ACC112 (cell line): ENCODE data around the gene STUM.

Source experiments
- H2AFZ ChIP-seq: fragments of 200-600 bp; sonication (generic); one replicate; pipeline ENCODE4 v1.6.0; 2017; ENCODE audit warnings: antibody characterized with exemption, low read length; ENCODE audit not compliant: unreplicated experiment
- H3K27ac ChIP-seq: fragments of 200-600 bp; sonication (generic); 2 replicates; pipeline ENCODE4 v1.5.1; 2014; ENCODE audit warnings: low read depth, mild to moderate bottlenecking, antibody characterized with exemption, low read length, moderate library complexity
- H3K27me3 ChIP-seq: fragments of 200-600 bp; sonication (generic); 2 replicates; pipeline ENCODE4 v1.6.1; 2014; ENCODE audit warnings: mild to moderate bottlenecking, antibody characterized with exemption, low read length, moderate library complexity, mixed read lengths; ENCODE audit not compliant: insufficient read depth
- H3K36me3 ChIP-seq: fragments of 200-600 bp; sonication (generic); 2 replicates; pipeline ENCODE4 v1.6.1; 2016; ENCODE audit warnings: mild to moderate bottlenecking, antibody characterized with exemption, low read length, moderate library complexity, mixed read lengths; ENCODE audit not compliant: insufficient read depth
- H3K4me1 ChIP-seq: fragments of 200-600 bp; sonication (generic); one replicate; pipeline ENCODE4 v1.6.1; 2016; ENCODE audit warnings: low read length, mixed read lengths; ENCODE audit not compliant: insufficient read depth, unreplicated experiment, control insufficient read depth
- H3K4me3 ChIP-seq: fragments of 200-600 bp; sonication (generic); 2 replicates; pipeline ENCODE4 v1.5.1; 2014; ENCODE audit warnings: mild to moderate bottlenecking, low read depth, low read length
- H3K79me2 ChIP-seq: fragments of 200-600 bp; sonication (generic); one replicate; pipeline ENCODE4 v1.6.0; 2016; ENCODE audit warnings: low read length; ENCODE audit not compliant: control insufficient read depth, unreplicated experiment, insufficient read depth

Gene STUM

GRCh38 chr1:226648421-226648820 lies 99.9 kb downstream of the STUM start:
- H3K79me2 ChIP-seq, result no peaks in the 10 kb centered on the region
- no peak overlapping the region for H3K4me3 ChIP-seq
- no peak overlapping the region for H3K27ac ChIP-seq
- peaks cover 4% of the 10 kb centered on the region for H3K4me1 ChIP-seq
- H2AFZ ChIP-seq, result no peak overlapping the region
- H3K36me3 ChIP-seq, result no peaks in the 10 kb centered on the region
- H3K27me3 ChIP-seq, result no peaks in the 10 kb centered on the region

- peaks cover 4% of the 10 kb centered on the region for H3K4me1 ChIP-seq
- no peaks in the 10 kb centered on the region for H3K36me3 ChIP-seq
- no peaks in the 10 kb centered on the region for H3K79me2 ChIP-seq
- no peak overlapping the region for H2AFZ ChIP-seq
- H3K27ac ChIP-seq, result no peak overlapping the region
- H3K27me3 ChIP-seq, result no peaks in the 10 kb centered on the region
- H3K4me3 ChIP-seq, result no peak overlapping the region
These were observed 100.7 kb downstream of the STUM start for GRCh38 chr1:226649244-226649643.

GRCh38 chr1:226649780-226650179 lies 101.2 kb downstream of the STUM start:
- H3K4me1 ChIP-seq, result peaks cover 5% of the 10 kb centered on the region
- H3K36me3 ChIP-seq, result no peaks in the 10 kb centered on the region
- no peak overlapping the region for H3K4me3 ChIP-seq
- no peaks in the 10 kb centered on the region for H3K27me3 ChIP-seq
- no peak overlapping the region for H3K27ac ChIP-seq
- H2AFZ ChIP-seq, result no peak overlapping the region
- no peaks in the 10 kb centered on the region for H3K79me2 ChIP-seq

- no peak overlapping the region for H3K27ac ChIP-seq
These were observed 101.8 kb downstream of the STUM start for GRCh38 chr1:226650236-226650841.

GRCh38 chr1:226651041-226651731 lies 102.6 kb downstream of the STUM start:
- no peak overlapping the region for H3K27ac ChIP-seq
- H3K36me3 ChIP-seq, result no peaks in the 10 kb centered on the region
- H3K4me3 ChIP-seq, result no peak overlapping the region
- H2AFZ ChIP-seq, result no peak overlapping the region
- peaks cover 12% of the 10 kb centered on the region for H3K4me1 ChIP-seq
- H3K79me2 ChIP-seq, result no peaks in the 10 kb centered on the region
- H3K27me3 ChIP-seq, result no peaks in the 10 kb centered on the region

More at GRCh38 chr1:226650236-226650841, 101.8 kb downstream of the STUM start:
- Histone ChIP-seq H3K36me3 (no peaks in the 10 kb centered on the region), H3K4me1 (peaks cover 6% of the 10 kb centered on the region), H3K79me2 (no peaks in the 10 kb centered on the region), H3K27me3 (no peaks in the 10 kb centered on the region), H2AFZ (no peak overlapping the region), H3K4me3 (no peak overlapping the region)

GRCh38 chr1:226651732-226652105 lies 103.2 kb downstream of the STUM start:
- Histone ChIP-seq H3K27me3 (no peaks in the 10 kb centered on the region), H3K79me2 (no peaks in the 10 kb centered on the region), H3K36me3 (no peaks in the 10 kb centered on the region), H3K4me3 (no peak overlapping the region), H3K4me1 (peaks cover 18% of the 10 kb centered on the region), H3K27ac (no peak overlapping the region), H2AFZ (no peak overlapping the region)

GRCh38 chr1:226652613-226653012 lies 104.0 kb downstream of the STUM start:
- Histone ChIP-seq H3K27ac (no peak overlapping the region), H3K79me2 (no peaks in the 10 kb centered on the region), H3K4me1 (peaks cover 26% of the 10 kb centered on the region)

GRCh38 chr1:226653311-226653921 lies 104.9 kb downstream of the STUM start:
- Histone ChIP-seq H3K27ac (no peak overlapping the region), H3K27me3 (no peaks in the 10 kb centered on the region), H3K4me3 (no peak overlapping the region), H3K36me3 (no peaks in the 10 kb centered on the region), H3K4me1 (peaks cover 26% of the 10 kb centered on the region), H3K79me2 (no peaks in the 10 kb centered on the region), H2AFZ (no peak overlapping the region)

More at GRCh38 chr1:226652613-226653012, 104.0 kb downstream of the STUM start:
- H3K4me3 ChIP-seq, result no peak overlapping the region
- no peaks in the 10 kb centered on the region for H3K27me3 ChIP-seq
- H3K36me3 ChIP-seq, result no peaks in the 10 kb centered on the region
- H2AFZ ChIP-seq, result no peak overlapping the region

- H3K4me3 ChIP-seq, result no peak overlapping the region
- no peaks in the 10 kb centered on the region for H3K79me2 ChIP-seq
- H3K27ac ChIP-seq, result no peak overlapping the region
- H2AFZ ChIP-seq, result no peak overlapping the region
- H3K36me3 ChIP-seq, result no peaks in the 10 kb centered on the region
- H3K4me1 ChIP-seq, result peaks cover 26% of the 10 kb centered on the region
- no peaks in the 10 kb centered on the region for H3K27me3 ChIP-seq
These were observed 105.6 kb downstream of the STUM start for GRCh38 chr1:226654046-226654667.

- Histone ChIP-seq H3K4me3 (no peak overlapping the region), H2AFZ (no peak overlapping the region), H3K36me3 (no peaks in the 10 kb centered on the region), H3K4me1 (peaks cover 26% of the 10 kb centered on the region), H3K79me2 (no peaks in the 10 kb centered on the region), H3K27me3 (no peaks in the 10 kb centered on the region), H3K27ac (no peak overlapping the region)
These were observed 106.1 kb downstream of the STUM start for GRCh38 chr1:226654668-226655055.
